ENCODE measurements around the gene EIF6.
"Not testable (repeated sequence)": the region's sequence is repeated elsewhere in the genome, so short reads cannot be mapped to it uniquely, and the experiment has no call there.

EIF6 gene

DNA sequence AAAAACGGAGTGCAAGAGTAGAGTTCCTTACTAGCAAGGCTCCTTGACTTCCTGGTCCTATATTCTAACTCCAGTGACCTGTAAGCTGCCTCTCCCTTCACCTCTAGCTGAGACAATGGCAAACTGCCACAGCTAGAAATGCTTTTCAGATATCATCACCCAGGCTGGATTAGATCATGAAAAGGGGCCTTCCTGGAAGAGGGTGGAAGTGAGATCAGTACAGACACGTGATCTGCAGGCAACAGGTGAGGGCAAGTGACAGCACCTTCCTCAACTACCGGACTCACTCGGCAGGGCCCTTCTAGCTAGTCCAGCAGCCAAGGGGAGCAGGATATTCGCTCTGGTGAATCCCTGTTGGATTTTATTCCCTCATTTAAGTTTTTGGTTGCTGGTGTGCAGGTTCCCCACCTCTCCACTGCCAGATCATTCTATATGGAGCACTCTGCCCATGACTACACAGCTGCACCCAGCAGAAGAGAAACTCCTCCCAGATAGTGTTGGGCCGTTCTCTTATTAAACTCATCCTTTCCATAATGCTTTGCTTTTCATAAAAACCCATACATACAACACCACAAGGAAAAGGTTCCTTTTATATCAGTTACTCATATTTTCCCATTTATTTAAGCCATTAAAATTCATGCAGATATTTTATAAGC, 34.1 kb upstream of the EIF6 start:
- TF ChIP-seq, protein P1, sequence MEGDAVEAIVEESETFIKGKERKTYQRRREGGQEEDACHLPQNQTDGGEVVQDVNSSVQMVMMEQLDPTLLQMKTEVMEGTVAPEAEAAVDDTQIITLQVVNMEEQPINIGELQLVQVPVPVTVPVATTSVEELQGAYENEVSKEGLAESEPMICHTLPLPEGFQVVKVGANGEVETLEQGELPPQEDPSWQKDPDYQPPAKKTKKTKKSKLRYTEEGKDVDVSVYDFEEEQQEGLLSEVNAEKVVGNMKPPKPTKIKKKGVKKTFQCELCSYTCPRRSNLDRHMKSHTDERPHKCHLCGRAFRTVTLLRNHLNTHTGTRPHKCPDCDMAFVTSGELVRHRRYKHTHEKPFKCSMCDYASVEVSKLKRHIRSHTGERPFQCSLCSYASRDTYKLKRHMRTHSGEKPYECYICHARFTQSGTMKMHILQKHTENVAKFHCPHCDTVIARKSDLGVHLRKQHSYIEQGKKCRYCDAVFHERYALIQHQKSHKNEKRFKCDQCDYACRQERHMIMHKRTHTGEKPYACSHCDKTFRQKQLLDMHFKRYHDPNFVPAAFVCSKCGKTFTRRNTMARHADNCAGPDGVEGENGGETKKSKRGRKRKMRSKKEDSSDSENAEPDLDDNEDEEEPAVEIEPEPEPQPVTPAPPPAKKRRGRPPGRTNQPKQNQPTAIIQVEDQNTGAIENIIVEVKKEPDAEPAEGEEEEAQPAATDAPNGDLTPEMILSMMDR (conservative IDR thresholded peaks at IDR 0.05): no peak
- TF ChIP-seq ZFX (IDR thresholded peaks at IDR 0.05): no peak
- H3K27ac ChIP-seq: peak overlapping the region; percentile 55

DNA sequence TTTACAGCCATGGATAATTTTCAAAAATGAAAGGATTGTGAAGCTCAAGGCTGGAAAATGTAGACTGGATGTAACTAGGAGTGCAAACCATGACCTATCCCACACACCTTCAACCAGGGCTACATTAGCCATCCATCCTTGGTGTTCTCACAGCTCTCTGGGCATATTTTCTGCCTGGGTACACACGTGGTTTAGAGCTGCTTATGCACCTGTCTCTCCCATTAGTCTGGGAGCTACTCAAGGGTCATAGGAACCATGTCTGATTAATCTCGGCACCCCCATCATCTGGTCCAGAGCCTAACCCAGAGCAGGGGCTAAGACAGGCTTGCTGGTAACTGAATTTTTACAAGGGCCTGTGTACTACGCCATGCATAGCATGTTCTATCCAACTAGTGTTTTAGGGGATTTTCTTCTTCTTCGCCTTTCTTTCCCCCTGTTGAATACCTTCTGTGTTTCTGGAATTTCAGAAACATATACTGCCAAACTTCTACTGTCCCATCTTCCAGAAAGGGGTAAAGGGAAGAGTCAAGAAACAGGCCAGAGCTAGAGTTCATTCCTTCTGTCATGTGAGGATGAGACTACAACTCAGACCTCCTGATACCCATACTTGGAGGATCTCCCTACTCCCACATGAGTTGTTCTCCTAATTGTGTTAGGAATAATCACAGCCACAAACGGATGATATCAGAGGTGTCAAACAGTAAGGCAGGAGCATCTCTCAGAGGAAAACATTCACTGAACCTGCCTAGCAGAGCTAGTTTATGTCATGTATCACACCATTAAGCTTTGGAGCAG, 33.0 kb upstream of the EIF6 start:
- H3K27ac ChIP-seq: peak overlapping the region; percentile 55; the same call in 1 of the 2 replicates
- TF ChIP-seq ZFX (IDR thresholded peaks at IDR 0.05): no peak
- TF ChIP-seq, protein P1 (conservative IDR thresholded peaks at IDR 0.05): no peak

DNA sequence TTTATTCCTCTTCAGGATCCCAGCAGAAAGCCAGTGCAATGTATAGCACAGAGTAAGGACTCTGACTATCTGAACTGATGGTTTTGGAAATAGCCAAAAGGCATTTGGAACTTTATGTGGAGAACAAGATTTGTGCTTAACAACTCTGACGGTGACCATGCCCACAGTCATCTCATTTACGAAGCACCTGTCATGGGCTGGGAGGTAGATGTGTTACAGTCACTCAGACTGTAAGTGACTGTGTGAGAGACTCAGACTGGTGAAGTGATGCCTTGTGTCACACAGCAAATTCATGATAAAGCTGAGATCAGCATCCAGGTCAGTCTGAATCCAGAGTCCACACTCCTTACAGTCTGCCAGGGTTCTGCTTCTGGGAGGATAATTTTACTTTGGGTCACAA, 31.5 kb upstream of the EIF6 start:
- TF ChIP-seq, protein P1 (conservative IDR thresholded peaks at IDR 0.05): no peak
- no peak for TF ChIP-seq ZFX (IDR thresholded peaks at IDR 0.05)
- no peak overlapping the region for H3K27ac ChIP-seq

DNA sequence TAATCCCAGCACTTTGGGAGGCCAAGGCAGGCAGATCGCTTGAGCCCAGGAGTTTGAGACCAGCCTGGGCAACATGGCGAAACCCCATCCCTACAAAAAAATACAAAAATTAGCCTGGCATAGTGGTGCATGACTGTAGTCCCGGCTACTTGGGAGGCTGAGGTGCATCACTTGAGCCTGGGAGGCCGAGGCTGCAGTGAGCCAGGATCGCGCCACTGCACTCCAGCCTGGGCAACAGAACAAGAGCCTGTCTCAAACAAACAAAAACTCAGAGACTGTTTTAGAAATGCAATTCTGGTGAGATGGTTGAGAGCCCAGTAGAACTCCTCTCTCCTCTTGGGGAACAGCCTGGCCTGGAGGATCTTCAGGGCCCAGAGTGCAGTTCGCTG, 31.1 kb upstream of the EIF6 start:
- not testable (repeated sequence) for H3K27ac ChIP-seq

DNA sequence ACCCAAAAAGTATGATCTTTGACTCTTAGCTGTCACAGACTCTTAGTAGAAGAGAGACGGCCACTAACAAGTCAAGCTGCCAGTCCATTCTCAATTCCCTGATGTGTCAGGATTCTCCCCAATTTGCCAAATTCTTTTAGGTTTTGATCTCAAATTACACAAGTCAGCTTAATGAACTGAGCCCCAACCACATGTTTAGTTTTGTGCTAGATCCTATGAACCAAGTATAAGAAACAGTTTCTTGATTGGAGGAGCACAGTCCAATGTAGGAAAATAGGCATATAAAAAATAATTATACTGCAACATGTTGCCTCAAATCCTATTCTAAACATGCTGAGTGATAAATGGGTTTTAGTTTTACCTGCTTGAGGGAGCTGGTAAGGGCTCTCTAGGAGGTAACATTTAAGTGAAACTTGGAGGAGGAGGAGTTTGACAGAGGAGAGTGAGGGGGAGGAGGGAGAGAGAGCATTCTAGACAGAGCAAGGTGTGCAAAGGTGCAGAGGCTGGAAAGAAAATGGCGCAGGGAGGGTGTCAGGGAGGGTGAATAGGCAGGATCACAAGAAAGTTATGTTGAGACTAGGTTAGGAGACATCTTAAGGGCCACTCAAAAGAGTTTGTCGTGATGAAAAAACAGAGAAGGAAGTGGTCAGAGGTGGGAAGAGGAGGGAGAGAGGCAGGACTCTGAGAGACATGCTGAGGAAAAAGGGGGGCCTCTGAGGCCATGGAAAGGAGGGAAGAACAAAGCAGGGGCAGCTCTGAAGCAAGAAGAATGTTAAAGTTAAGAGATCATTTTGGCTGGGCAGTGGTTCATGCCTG, 30.5 kb upstream of the EIF6 start:
- H3K27ac ChIP-seq: no peak overlapping the region
- no peak for TF ChIP-seq ZFX (IDR thresholded peaks at IDR 0.05)
- TF ChIP-seq, protein P1 (conservative IDR thresholded peaks at IDR 0.05): no peak

DNA sequence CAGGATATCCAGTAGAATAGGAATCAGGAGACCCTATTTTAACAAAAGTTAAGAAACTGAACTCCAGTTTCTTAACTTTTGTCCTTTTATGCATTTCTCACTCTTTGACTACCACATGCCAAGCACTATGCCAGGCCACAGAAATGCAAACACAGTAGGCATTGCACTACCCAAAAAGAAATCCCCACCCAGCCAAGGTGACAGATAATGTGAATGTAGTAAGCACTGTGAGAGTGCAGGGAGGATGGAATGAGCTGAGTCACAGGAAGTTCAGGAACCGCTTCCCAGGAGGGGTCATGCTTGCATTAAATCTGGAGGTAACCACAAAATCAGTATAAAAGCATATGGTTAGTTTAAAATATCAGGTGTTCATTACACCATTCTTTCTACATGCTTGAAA, 27.7 kb upstream of the EIF6 start:
- H3K27ac ChIP-seq: no peak overlapping the region
- TF ChIP-seq, protein P1 (conservative IDR thresholded peaks at IDR 0.05): no peak
- TF ChIP-seq ZFX (IDR thresholded peaks at IDR 0.05): no peak

DNA sequence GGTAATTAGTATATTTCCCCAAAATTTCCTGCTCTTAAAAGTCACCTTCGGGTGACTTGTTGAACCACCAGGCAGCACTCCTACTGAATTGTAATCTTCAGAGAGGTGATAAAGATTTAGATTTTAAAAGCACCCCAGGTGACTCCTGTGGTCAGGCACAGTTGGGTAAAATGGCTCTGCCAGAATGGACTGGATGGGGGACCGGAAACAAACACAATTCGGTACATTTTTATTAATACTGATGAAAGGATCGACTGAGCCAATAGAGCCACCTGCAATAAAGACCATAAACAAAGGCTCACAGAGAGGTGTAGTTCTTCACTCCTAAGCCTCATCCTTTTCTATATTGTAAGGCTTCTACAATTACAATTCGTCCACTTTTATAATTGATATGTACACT, 27.2 kb upstream of the EIF6 start:
- H3K27ac ChIP-seq: no peak overlapping the region
- no peak for TF ChIP-seq ZFX (IDR thresholded peaks at IDR 0.05)
- TF ChIP-seq, protein P1 (conservative IDR thresholded peaks at IDR 0.05): no peak
